ENCODE results near the gene BCL7A.

The BCL7A gene

DNA sequence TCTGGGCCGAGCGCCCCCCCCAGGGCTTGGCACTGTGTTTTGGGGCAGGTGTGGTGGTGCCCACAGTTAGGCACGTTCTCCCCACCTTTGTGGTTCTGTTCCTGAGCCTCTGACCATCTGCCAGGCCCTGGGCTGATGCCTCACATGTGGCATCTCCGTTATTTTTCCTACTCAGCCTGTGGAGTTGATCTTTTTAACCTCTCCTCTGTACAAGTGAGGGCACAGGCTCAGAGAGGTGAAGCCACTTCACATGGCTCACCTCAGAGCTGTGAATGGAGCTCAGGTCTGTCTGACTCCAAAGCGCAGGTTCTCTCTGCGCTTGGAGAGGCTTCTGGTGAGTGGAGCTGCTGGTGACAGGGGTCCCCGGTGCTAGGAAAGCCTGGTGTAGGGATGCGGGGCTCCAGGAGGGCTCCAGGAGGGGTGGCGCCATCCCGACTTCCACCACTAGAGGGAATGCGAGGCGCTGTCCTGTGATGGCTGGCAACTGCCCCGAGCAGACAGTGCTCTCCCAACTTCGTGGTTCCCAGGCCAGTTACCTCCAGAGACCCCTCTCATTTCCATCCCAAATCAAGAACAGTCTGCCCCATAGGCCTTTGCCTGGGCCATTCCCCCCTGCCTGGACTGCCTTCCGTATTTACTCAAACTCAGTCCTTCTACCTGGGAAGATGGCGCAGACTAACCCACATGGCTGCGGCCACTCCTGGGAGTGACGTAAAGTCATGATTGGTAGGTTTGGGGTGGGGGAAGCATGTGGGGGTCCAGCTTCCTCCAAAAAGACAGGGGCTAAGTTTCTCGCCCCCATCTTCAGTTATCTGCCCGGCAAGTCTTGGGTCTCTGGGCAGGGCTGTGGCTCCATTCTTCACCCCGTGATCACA is 9.9 kb downstream of the BCL7A start:
- TF ChIP-seq POLR2AphosphoS5 (IDR thresholded peaks at IDR 0.05; ENCODE audit: low read depth, low read length) (no peak), FOXP2 (optimal IDR thresholded peaks at IDR 0.05; ENCODE audit: borderline replicate concordance, extremely low read depth, extremely low read length, insufficient read depth) (peak; percentile 42)

- no peak for TF ChIP-seq SIN3A (IDR thresholded peaks at IDR 0.05; ENCODE audit: borderline replicate concordance, insufficient read depth, low read length)
- TF ChIP-seq TAF1 (IDR thresholded peaks at IDR 0.05; ENCODE audit: borderline replicate concordance, insufficient read depth, low read length), result no peak
- TF ChIP-seq POLR2AphosphoS5 (IDR thresholded peaks at IDR 0.05; ENCODE audit: low read depth, low read length), result no peak
- TF ChIP-seq, protein P1, sequence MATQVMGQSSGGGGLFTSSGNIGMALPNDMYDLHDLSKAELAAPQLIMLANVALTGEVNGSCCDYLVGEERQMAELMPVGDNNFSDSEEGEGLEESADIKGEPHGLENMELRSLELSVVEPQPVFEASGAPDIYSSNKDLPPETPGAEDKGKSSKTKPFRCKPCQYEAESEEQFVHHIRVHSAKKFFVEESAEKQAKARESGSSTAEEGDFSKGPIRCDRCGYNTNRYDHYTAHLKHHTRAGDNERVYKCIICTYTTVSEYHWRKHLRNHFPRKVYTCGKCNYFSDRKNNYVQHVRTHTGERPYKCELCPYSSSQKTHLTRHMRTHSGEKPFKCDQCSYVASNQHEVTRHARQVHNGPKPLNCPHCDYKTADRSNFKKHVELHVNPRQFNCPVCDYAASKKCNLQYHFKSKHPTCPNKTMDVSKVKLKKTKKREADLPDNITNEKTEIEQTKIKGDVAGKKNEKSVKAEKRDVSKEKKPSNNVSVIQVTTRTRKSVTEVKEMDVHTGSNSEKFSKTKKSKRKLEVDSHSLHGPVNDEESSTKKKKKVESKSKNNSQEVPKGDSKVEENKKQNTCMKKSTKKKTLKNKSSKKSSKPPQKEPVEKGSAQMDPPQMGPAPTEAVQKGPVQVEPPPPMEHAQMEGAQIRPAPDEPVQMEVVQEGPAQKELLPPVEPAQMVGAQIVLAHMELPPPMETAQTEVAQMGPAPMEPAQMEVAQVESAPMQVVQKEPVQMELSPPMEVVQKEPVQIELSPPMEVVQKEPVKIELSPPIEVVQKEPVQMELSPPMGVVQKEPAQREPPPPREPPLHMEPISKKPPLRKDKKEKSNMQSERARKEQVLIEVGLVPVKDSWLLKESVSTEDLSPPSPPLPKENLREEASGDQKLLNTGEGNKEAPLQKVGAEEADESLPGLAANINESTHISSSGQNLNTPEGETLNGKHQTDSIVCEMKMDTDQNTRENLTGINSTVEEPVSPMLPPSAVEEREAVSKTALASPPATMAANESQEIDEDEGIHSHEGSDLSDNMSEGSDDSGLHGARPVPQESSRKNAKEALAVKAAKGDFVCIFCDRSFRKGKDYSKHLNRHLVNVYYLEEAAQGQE (IDR thresholded peaks at IDR 0.05; ENCODE audit: insufficient read depth in 1 of 2, low read depth in 2 of 2, low read length in 2 of 2), result no peak
- TF ChIP-seq FOXP2 (optimal IDR thresholded peaks at IDR 0.05; ENCODE audit: borderline replicate concordance, extremely low read depth, extremely low read length, insufficient read depth), result no peak
Measured at GRCh38 chr12:122032580-122032979, 10.9 kb downstream of the BCL7A start.

- TF ChIP-seq SIN3A (IDR thresholded peaks at IDR 0.05; ENCODE audit: borderline replicate concordance, insufficient read depth, low read length) (no peak), FOXP2 (optimal IDR thresholded peaks at IDR 0.05; ENCODE audit: borderline replicate concordance, extremely low read depth, extremely low read length, insufficient read depth) (no peak), POLR2AphosphoS5 (IDR thresholded peaks at IDR 0.05; ENCODE audit: low read depth, low read length) (no peak), TAF1 (IDR thresholded peaks at IDR 0.05; ENCODE audit: borderline replicate concordance, insufficient read depth, low read length) (no peak)
- TF ChIP-seq, protein P1 (IDR thresholded peaks at IDR 0.05; ENCODE audit: insufficient read depth in 1 of 2, low read depth in 2 of 2, low read length in 2 of 2), result no peak
Measured at GRCh38 chr12:122035292-122035691, 13.6 kb downstream of the BCL7A start.

- TF ChIP-seq SIN3A (IDR thresholded peaks at IDR 0.05; ENCODE audit: borderline replicate concordance, insufficient read depth, low read length), result no peak
- TF ChIP-seq, protein P1 (IDR thresholded peaks at IDR 0.05; ENCODE audit: insufficient read depth in 1 of 2, low read depth in 2 of 2, low read length in 2 of 2), result no peak
Measured at GRCh38 chr12:122036153-122036552, 14.5 kb downstream of the BCL7A start.

- TF ChIP-seq TAF1 (IDR thresholded peaks at IDR 0.05; ENCODE audit: borderline replicate concordance, insufficient read depth, low read length) (no peak), FOXP2 (optimal IDR thresholded peaks at IDR 0.05; ENCODE audit: borderline replicate concordance, extremely low read depth, extremely low read length, insufficient read depth) (no peak), POLR2AphosphoS5 (IDR thresholded peaks at IDR 0.05; ENCODE audit: low read depth, low read length) (no peak), SIN3A (IDR thresholded peaks at IDR 0.05; ENCODE audit: borderline replicate concordance, insufficient read depth, low read length) (no peak)
- TF ChIP-seq, protein P1 (IDR thresholded peaks at IDR 0.05; ENCODE audit: insufficient read depth in 1 of 2, low read depth in 2 of 2, low read length in 2 of 2), result no peak
Measured at GRCh38 chr12:122040579-122041386, 19.1 kb downstream of the BCL7A start.
